K562 (cell line): ENCODE data around the gene PDE9A. TPM values are rescaled to one million over a fixed set of nuclear protein-coding genes. Genes with fewer than 3 reads are reported as not detected.
A peak's percentile ranks its signal among the peaks of the same experiment; 100 is the strongest.

Experiments
- ATAC-seq: fragments of 200-7000 bp; cut with Tn5 transposase; 3 replicates; pipeline ENCODE4 v1.9.1; 2020; ENCODE audit warnings: moderate library complexity
- BruUV-seq: library from RNA; stranded (reverse); fragments of 400-500 nt; replicated peaks from 2 replicates; lab custom pipeline; 2021; lab: Mats Ljungman, UMichigan
- CTCF ChIA-PET: fragments of 300-600 bp; formaldehyde crosslinking; extraction: SDS; loops from one replicate; lab custom pipeline; 2021; ENCODE audit warnings: low intra/inter-chr PET ratio; lab: Yijun Ruan, JAX
- POLR2A ChIA-PET: fragments of 300-600, 350-650 bp; sonication (Branson Sonifier 250); formaldehyde crosslinking; extraction: SDS; loops from one replicate; lab custom pipeline; 2021; ENCODE audit warnings: antibody characterized with exemption, inconsistent platforms; lab: Yijun Ruan, JAX
- DNase-seq, 4 experiments: peaks; one replicate each; pipeline versions ENCODE4 v3.0.0 to v3.0.0-alpha.2; 2011 to 2018; ENCODE audit warnings: low spot score in 3 of 4, mixed read lengths in 3 of 4; ENCODE audit errors: extremely low read depth in 1 of 4
- FAIRE-seq: peaks from 2 replicates; lab custom pipeline; 2011; peaks lifted over from hg19 to GRCh38; lab: Jason Lieb, UNC
- H2AFZ ChIP-seq: 2 replicates; pipeline ENCODE4 v1.6.0; 2011; ENCODE audit warnings: low read depth, low read length, control low read depth, inconsistent platforms
- H3K27ac ChIP-seq: fragments of 200-600 bp; 3 replicates; pipeline ENCODE4 v1.8.0; 2011; ENCODE audit warnings: low read depth, mild to moderate bottlenecking, control low read depth, inconsistent platforms, low read length, moderate library complexity, mixed read lengths; ENCODE audit errors: extremely low read depth
- H3K27me3 ChIP-seq, 2 experiments: fragments of 300-600 bp in 1 of 2; 2 replicates in 1 of 2; 3 replicates in 1 of 2; pipeline versions ENCODE4 v1.6.0 to v1.8.0; 2011; ENCODE audit warnings: inconsistent platforms in 2 of 2, low read length in 2 of 2, mild to moderate bottlenecking in 1 of 2, mixed read lengths in 1 of 2, moderate library complexity in 1 of 2; ENCODE audit not compliant: control insufficient read depth in 2 of 2, insufficient read depth in 2 of 2
- H3K36me3 ChIP-seq: fragments of 300-600 bp; 3 replicates; pipeline ENCODE4 v1.8.0; 2011; ENCODE audit warnings: mild to moderate bottlenecking, low read length, inconsistent platforms; ENCODE audit not compliant: control insufficient read depth, insufficient read depth
- H3K4me1 ChIP-seq, 2 experiments: fragments of 200-600 bp in 1 of 2; replicated peaks in 1 of 2; 2 replicates in 1 of 2; 3 replicates in 1 of 2; pipeline versions ENCODE4 v1.5.1 to v1.8.0; 2011; ENCODE audit warnings: inconsistent platforms in 2 of 2, low read length in 2 of 2, mild to moderate bottlenecking in 1 of 2, mixed read lengths in 1 of 2, moderate library complexity in 1 of 2; ENCODE audit not compliant: control insufficient read depth in 2 of 2, insufficient read depth in 2 of 2
- H3K4me2 ChIP-seq: 2 replicates; pipeline ENCODE4 v1.6.1; 2011; ENCODE audit warnings: low read length, control low read depth, inconsistent platforms, mixed read lengths; ENCODE audit not compliant: insufficient read depth
- H3K4me3 ChIP-seq: fragments of 200-600 bp; sonication (generic), shearing (Covaris generic); 2 replicates; pipeline ENCODE4 v1.5.1; 2016; ENCODE audit warnings: control low read depth, inconsistent platforms
- H3K79me2 ChIP-seq: fragments of 200-600 bp; 3 replicates; pipeline ENCODE4 v1.8.0; 2011; ENCODE audit warnings: low read length, inconsistent platforms; ENCODE audit not compliant: control insufficient read depth, insufficient read depth
- H3K9ac ChIP-seq, 2 experiments: 2 replicates each; pipeline versions ENCODE4 v1.6.0 to v1.6.1; 2011; ENCODE audit warnings: low read depth in 2 of 2, low read length in 2 of 2, control low read depth in 1 of 2, inconsistent platforms in 1 of 2, mild to moderate bottlenecking in 1 of 2, mixed read lengths in 1 of 2; ENCODE audit not compliant: insufficient read depth in 1 of 2
- H3K9me1 ChIP-seq: one replicate; pipeline ENCODE4 v1.6.0; 2011; ENCODE audit warnings: inconsistent platforms, mild to moderate bottlenecking, low read length, moderate library complexity; ENCODE audit not compliant: control insufficient read depth, insufficient read depth
- H3K9me3 ChIP-seq: replicated peaks from 2 replicates; pipeline ENCODE4 v1.5.1; 2011; ENCODE audit warnings: low read depth, low read length, inconsistent platforms; ENCODE audit not compliant: control insufficient read depth, insufficient read depth
- H4K20me1 ChIP-seq: replicated peaks from 2 replicates; pipeline ENCODE4 v1.6.1; 2011; ENCODE audit warnings: low read length, inconsistent platforms, mixed read lengths; ENCODE audit not compliant: control insufficient read depth, insufficient read depth
- ARNT ChIP-seq, 2 experiments: fragments of 450-650 bp; IDR thresholded peaks; 2 replicates each; pipeline ENCODE4 v1.6.1; 2016; ENCODE audit warnings: mild to moderate bottlenecking in 1 of 2
- CBFA2T3 ChIP-seq: fragments of 450-650 bp; IDR thresholded peaks from 2 replicates; pipeline ENCODE4 v1.6.1; 2017
- FOXA3 ChIP-seq, 2 experiments: fragments of 450-650 bp in 1 of 2; sonication (generic) in 1 of 2; formaldehyde crosslinking; IDR thresholded peaks in 1 of 2; conservative IDR thresholded peaks in 1 of 2; 2 replicates each; pipeline versions ENCODE4 v1.4.0 to v1.8.0; 2020 to 2022; ENCODE audit warnings: mild to moderate bottlenecking in 2 of 2, missing genetic modification reagents in 1 of 2
- GATA2 ChIP-seq: sonication (generic); formaldehyde crosslinking; IDR thresholded peaks from 2 replicates; pipeline ENCODE4 v1.4.0; 2020; ENCODE audit warnings: mild to moderate bottlenecking, missing genetic modification reagents
- HNRNPK ChIP-seq: fragments of 200-400 bp; formaldehyde crosslinking; IDR thresholded peaks from one replicate; pipeline ENCODE4 v1.6.1; 2018; ENCODE audit warnings: mild to moderate bottlenecking, low read depth, low read length; ENCODE audit not compliant: poor library complexity, severe bottlenecking
- MCM7 ChIP-seq, 2 experiments: fragments of 450-650 bp; IDR thresholded peaks; 2 replicates each; pipeline ENCODE4 v1.6.1; 2016 to 2018
- NFIC ChIP-seq: fragments of 450-650 bp; IDR thresholded peaks from 2 replicates; pipeline ENCODE4 v1.6.1; 2017; ENCODE audit warnings: mild to moderate bottlenecking, inconsistent platforms
- PHB ChIP-seq: fragments of 250-450 bp; sonication (Bioruptor Pico); IDR thresholded peaks from 2 replicates; pipeline ENCODE4 v1.5.0; 2021
- RBM25 ChIP-seq: fragments of 200-400 bp; formaldehyde crosslinking; IDR thresholded peaks from 2 replicates; pipeline ENCODE4 v1.6.1; 2018; ENCODE audit warnings: low read length, low read depth, moderate library complexity; ENCODE audit not compliant: severe bottlenecking
- SMC3 ChIP-seq: conservative IDR thresholded peaks from 2 replicates; pipeline ENCODE4 v1.6.1; 2011; ENCODE audit warnings: low read depth, low read length, improper control_type of control experiment; ENCODE audit not compliant: insufficient read depth
- TAL1 ChIP-seq: fragments of 450-650 bp; IDR thresholded peaks from 2 replicates; pipeline ENCODE4 v1.6.1; 2016; ENCODE audit warnings: mild to moderate bottlenecking
- TCF3 ChIP-seq: sonication (generic); formaldehyde crosslinking; IDR thresholded peaks from 2 replicates; pipeline ENCODE4 v1.4.0; 2020; ENCODE audit warnings: mild to moderate bottlenecking, missing genetic modification reagents
- TEAD4 ChIP-seq, 2 experiments: sonication (generic) in 1 of 2; formaldehyde crosslinking in 1 of 2; IDR thresholded peaks; 2 replicates each; pipeline versions ENCODE4 v1.6.1 to v1.8.0; 2012 to 2022; ENCODE audit warnings: borderline replicate concordance in 1 of 2, inconsistent platforms in 1 of 2, low read length in 1 of 2, mild to moderate bottlenecking in 1 of 2, missing genetic modification reagents in 1 of 2
- ZNF12 ChIP-seq: sonication (generic); formaldehyde crosslinking; IDR thresholded peaks from 2 replicates; pipeline ENCODE4 v1.4.0; 2020; ENCODE audit warnings: mild to moderate bottlenecking, missing genetic modification reagents
- ZNF766 ChIP-seq: fragments of 200-800 bp; sonication (Bioruptor generic); conservative IDR thresholded peaks from 2 replicates; pipeline ENCODE4 v1.6.1; 2016; ENCODE audit warnings: missing genetic modification characterization, missing compliant biosample characterization
- WGBS: fragments of 100-300 bp; shearing (Covaris generic); methylation state at CpG from one replicate; pipeline ENCODE4 v1.1.6; 2016; ENCODE audit warnings: low coverage, mixed read lengths; ENCODE audit not compliant: insufficient coverage; ENCODE audit errors: missing lambda C conversion rate; 5-methylcytosine and 5-hydroxymethylcytosine counted together
- in situ Hi-C: fragments of 300-500 bp; cut with MboI; formaldehyde crosslinking; loops from 4 replicates; pipeline ENCODE4 v1.15.0; 2018; ENCODE audit warnings: inconsistent platforms, mixed read lengths
- intact Hi-C: fragments of 100-400 bp; cut with micrococcal nuclease; formaldehyde crosslinking; loops from 2 replicates; pipeline ENCODE4 v1.14.2; 2022
- polyA plus RNA-seq, 8 experiments: library from polyadenylated mRNA; depleted of rRNA in 4 of 8; stranded (reverse) in 5 of 8; unstranded in 3 of 8; fragments of >200 nt; fragmentation: Nextera tagmentation in 2 of 8; fragmentation: Illumina TruSeq in 1 of 8; extraction: Ambion mirVana in 2 of 8; extraction: Trizol in 1 of 8; gene quantifications; 2 replicates each; pipeline versions ENCODE4 v1.2.1 to v1.2.3, GENCODE V29; 2011 to 2014; ENCODE audit warnings: inconsistent platforms in 1 of 8, missing spikeins in 1 of 8
- total RNA-seq, 7 experiments: library from RNA; depleted of rRNA in 6 of 7; stranded (reverse); fragments of >200 nt in 6 of 7; fragmentation: Illumina TruSeq in 2 of 7; extraction: Trizol in 2 of 7; gene quantifications; 2 replicates each; pipeline versions ENCODE4 v1.2.1 to v1.2.3, GENCODE V29; 2011 to 2021; ENCODE audit warnings: low replicate concordance in 1 of 7
- TF ChIP-seq, protein P1 (sequence below): fragments of 450-650 bp; IDR thresholded peaks from 2 replicates; pipeline ENCODE4 v1.6.1; 2016; ENCODE audit warnings: low read depth, mild to moderate bottlenecking, moderate library complexity

PDE9A gene
- total and polyA plus RNA-seq, 9 of the 15 experiments (the other 6 are each of a cell fraction or from before 2014, with no cell fraction given): 0.07 to 0.27 TPM; not detected in 7

GRCh38 chr21:42677339-42678321 lies 24.2 kb downstream of the PDE9A start:
- H3K79me2 ChIP-seq: no peaks in the 10 kb centered on the region
- WGBS: 1% methylated on average over 20 of the region's 20 CpGs
- no peak for FAIRE-seq
- H3K9ac ChIP-seq: no peak overlapping the region
- H3K27me3 ChIP-seq: peaks cover 77 to 98% of the 10 kb centered on the region in 2 experiments
- ChIA-PET CTCF (no interaction called here), POLR2A (interaction anchor here (1.0 kb wide), 1 partner anchor 17 kb away, joined by 8 read pairs; no protein-coding TSS in a partner anchor)
- H4K20me1 ChIP-seq: peaks cover 19% of the 10 kb centered on the region
- no peak for ATAC-seq
- no peak overlapping the region for H3K4me2 ChIP-seq
- no peaks in the 10 kb centered on the region for H3K36me3 ChIP-seq
- H3K27ac ChIP-seq: no peak overlapping the region
- no peaks in the 10 kb centered on the region for H3K9me3 ChIP-seq
- BruUV-seq: no TSS peak
- TF ChIP-seq, protein P1, sequence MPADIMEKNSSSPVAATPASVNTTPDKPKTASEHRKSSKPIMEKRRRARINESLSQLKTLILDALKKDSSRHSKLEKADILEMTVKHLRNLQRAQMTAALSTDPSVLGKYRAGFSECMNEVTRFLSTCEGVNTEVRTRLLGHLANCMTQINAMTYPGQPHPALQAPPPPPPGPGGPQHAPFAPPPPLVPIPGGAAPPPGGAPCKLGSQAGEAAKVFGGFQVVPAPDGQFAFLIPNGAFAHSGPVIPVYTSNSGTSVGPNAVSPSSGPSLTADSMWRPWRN: peak; percentile 83
- peak; percentile 51 to 86; a peak in 3 of 4 replicates for TF ChIP-seq FOXA3 (CRISPR knock-in tag; conservative IDR thresholded peaks at IDR 0.05 in 1 of 2, IDR thresholded peaks at IDR 0.05 in 1 of 2)
- no peak for TF ChIP-seq MCM7 (IDR thresholded peaks at IDR 0.05)
- peak; percentile 76 for TF ChIP-seq TCF3 (CRISPR knock-in tag)
- TF ChIP-seq SMC3: no peak
- TF ChIP-seq ARNT (IDR thresholded peaks at IDR 0.05): no peak
- TF ChIP-seq HNRNPK: no peak
- 0 out of 2 replicates have a peak, but pooled peaks have one; percentile 16 for TF ChIP-seq GATA2
- no peak for TF ChIP-seq ZNF12 (CRISPR knock-in tag)
- TF ChIP-seq NFIC: peak; percentile 92
- no peak for TF ChIP-seq RBM25
- no peak for TF ChIP-seq PHB (CRISPR knock-in tag)
- peak; percentile 40; the same call in 1 of the 2 replicates for TF ChIP-seq TAL1
- TF ChIP-seq ZNF766: 0 out of 2 replicates have a peak, but pooled peaks have one; percentile 39
- TF ChIP-seq TEAD4 (IDR thresholded peaks at IDR 0.05; ENCODE audit: low read length): peak; percentile 30; the same call in 1 of the 2 replicates
- no peak for TF ChIP-seq TEAD4 (CRISPR knock-in tag; IDR thresholded peaks at IDR 0.05; ENCODE audit: borderline replicate concordance)
- TF ChIP-seq CBFA2T3: peak; percentile 33; the same call in 1 of the 2 replicates
- H3K4me1 ChIP-seq: no peaks in the 10 kb centered on the region
- no peak overlapping the region for H3K4me3 ChIP-seq
- intact Hi-C loops (no loop called here), in situ Hi-C loops (no loop called here)
- H3K9me1 ChIP-seq: no peaks in the 10 kb centered on the region
- H2AFZ ChIP-seq: no peak overlapping the region
- peak in 1 of 4 experiments; percentile 30 for DNase-seq
